ENCODE data around the gene RXFP4. TPM values are rescaled to one million over a fixed set of nuclear protein-coding genes. Genes with fewer than 3 reads are reported as not detected.

Gene RXFP4
- total RNA-seq, 1 donor from 2014 or later, result not detected

GRCh38 chr1:155973723-155974122, 32.3 kb downstream of the RXFP4 start:
- intact Hi-C loops (cut with DNase I), result no loop called here
- Histone ChIP-seq H3K4me3 (no peak overlapping the region), H3K27ac (peak overlapping the region; percentile 95), H3K27me3 (no peaks in the 10 kb centered on the region), H3K9me3 (no peaks in the 10 kb centered on the region), H3K4me1 (peaks cover 89% of the 10 kb centered on the region), H3K36me3 (peaks cover 0 to 5% of the 10 kb centered on the region in 2 donors)
- DNase-seq (ENCODE audit: extremely low spot score in 2 of 2), result no peak
- TF ChIP-seq POLR2A (IDR thresholded peaks at IDR 0.05) (no peak), POLR2AphosphoS5 (IDR thresholded peaks at IDR 0.05; ENCODE audit: insufficient read depth in 1 of 2, low read depth in 1 of 2) (no peak)
- TF ChIP-seq, protein P1, sequence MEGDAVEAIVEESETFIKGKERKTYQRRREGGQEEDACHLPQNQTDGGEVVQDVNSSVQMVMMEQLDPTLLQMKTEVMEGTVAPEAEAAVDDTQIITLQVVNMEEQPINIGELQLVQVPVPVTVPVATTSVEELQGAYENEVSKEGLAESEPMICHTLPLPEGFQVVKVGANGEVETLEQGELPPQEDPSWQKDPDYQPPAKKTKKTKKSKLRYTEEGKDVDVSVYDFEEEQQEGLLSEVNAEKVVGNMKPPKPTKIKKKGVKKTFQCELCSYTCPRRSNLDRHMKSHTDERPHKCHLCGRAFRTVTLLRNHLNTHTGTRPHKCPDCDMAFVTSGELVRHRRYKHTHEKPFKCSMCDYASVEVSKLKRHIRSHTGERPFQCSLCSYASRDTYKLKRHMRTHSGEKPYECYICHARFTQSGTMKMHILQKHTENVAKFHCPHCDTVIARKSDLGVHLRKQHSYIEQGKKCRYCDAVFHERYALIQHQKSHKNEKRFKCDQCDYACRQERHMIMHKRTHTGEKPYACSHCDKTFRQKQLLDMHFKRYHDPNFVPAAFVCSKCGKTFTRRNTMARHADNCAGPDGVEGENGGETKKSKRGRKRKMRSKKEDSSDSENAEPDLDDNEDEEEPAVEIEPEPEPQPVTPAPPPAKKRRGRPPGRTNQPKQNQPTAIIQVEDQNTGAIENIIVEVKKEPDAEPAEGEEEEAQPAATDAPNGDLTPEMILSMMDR (IDR thresholded peaks at IDR 0.05), result no peak

DNA sequence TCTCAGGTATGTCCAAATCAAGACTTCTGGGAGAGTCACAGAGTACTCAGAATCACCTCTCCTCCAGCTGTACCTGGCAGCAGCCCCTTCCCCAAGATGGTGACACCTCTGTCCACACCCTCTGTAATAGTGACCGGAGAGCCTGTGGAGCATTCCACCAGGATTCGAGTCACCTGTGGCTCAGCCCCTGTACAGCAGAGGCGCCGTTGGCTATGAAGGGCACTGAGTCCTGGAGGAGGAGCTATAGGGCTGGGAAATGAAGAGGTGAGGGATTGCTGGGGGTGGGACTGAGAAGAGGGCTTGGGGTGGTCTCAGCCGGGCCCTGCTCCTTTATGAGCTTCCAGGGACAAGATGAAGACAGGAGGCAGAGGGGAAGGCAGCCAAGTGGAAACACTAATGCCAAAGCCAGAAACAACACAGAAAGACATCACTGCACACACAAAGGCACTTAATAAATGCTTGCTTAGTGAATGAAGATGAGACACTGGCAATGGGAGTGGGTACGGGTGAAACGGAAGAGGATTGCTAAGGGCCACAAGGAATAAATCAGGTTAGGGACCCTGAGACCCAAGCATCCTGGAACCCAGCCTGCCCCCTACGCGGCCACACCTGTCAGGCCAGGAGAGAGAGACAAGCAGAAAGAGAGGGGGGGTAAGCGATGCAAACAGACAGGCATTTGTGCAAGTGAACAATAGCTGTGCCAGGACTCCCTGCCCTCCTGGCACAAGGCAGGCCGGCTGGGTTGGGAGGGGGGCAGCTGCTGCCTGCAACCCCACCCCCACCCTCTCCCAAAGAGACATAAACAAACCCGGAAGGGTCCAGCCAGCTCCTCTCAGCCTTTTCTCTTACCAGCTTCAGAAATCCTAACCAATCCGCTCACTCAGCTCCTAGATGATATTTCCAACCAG, 33.0 kb downstream of the RXFP4 start:
- H3K27ac ChIP-seq, result peak overlapping the region; percentile 95
- no peaks in the 10 kb centered on the region for H3K9me3 ChIP-seq
- no peaks in the 10 kb centered on the region for H3K36me3 ChIP-seq
- DNase-seq (ENCODE audit: extremely low spot score in 2 of 2), result no peak
- peak overlapping the region; percentile 85 to 87 for H3K4me3 ChIP-seq
- H3K4me1 ChIP-seq, result peaks cover 89% of the 10 kb centered on the region
- TF ChIP-seq POLR2A (IDR thresholded peaks at IDR 0.05) (no peak), POLR2AphosphoS5 (IDR thresholded peaks at IDR 0.05; ENCODE audit: insufficient read depth in 1 of 2, low read depth in 1 of 2) (no peak)
- TF ChIP-seq, protein P1 (IDR thresholded peaks at IDR 0.05), result no peak
- intact Hi-C loops (cut with DNase I), result no loop called here
- H3K27me3 ChIP-seq, result no peaks in the 10 kb centered on the region

- Histone ChIP-seq H3K27me3 (no peaks in the 10 kb centered on the region), H3K36me3 (no peaks in the 10 kb centered on the region), H3K4me1 (peaks cover 89% of the 10 kb centered on the region)
Measured at GRCh38 chr1:155975375-155976061, 34.1 kb downstream of the RXFP4 start.

DNA sequence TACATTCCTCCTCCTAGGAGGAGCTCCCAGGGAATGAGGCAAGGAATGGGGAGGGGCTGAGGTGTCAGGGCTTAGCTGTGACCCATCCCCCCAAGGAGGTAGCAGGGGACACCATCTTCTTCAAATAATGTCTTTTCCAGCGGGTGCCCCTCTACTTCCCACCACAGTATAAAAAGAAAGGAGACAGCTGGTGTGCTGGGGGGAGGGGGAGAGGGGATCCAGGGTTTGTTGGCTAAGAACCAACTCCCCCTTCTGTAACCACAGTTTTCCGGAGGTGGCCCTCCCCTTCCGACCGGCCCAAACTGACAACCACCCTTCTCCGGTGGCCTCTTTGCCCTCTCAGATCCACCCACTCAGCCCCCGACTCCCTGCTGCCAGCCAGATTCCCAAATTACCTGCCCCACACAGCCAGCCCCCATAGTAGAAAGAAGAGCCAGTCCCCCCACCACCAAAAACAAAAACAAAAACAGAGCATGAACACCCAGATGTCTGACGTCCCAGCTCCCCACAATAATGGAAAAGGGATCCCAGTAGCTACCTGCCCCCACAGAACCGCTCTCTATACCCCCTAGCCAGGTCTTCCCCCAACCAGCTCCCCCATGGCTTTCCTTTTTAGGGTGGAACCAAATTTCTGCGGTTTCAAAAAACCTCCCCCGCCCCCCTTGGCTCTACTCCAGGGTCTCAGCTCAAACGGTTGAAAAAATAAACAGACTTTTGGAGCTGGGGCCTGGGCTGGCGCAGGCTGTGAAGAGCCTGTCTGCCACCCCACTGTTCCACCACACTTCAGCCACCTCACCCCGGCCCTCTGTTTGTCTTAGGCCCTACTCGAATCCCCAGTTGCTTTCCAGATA, 34.8 kb downstream of the RXFP4 start:
- intact Hi-C loops (cut with DNase I), result no loop called here
- no peaks in the 10 kb centered on the region for H3K36me3 ChIP-seq
- H3K4me1 ChIP-seq, result peaks cover 89% of the 10 kb centered on the region
- H3K27me3 ChIP-seq, result no peaks in the 10 kb centered on the region
- H3K9me3 ChIP-seq, result no peaks in the 10 kb centered on the region
- H3K27ac ChIP-seq, result peak overlapping the region; percentile 95
- peak overlapping the region; percentile 85 to 87 for H3K4me3 ChIP-seq
- TF ChIP-seq POLR2AphosphoS5 (IDR thresholded peaks at IDR 0.05; ENCODE audit: insufficient read depth in 1 of 2, low read depth in 1 of 2) (peak in 1 of 2 donors; percentile 39), POLR2A (IDR thresholded peaks at IDR 0.05) (peak in 1 of 2 donors; percentile 27)
- TF ChIP-seq, protein P1 (IDR thresholded peaks at IDR 0.05), result no peak
- DNase-seq (ENCODE audit: extremely low spot score in 2 of 2), result no peak

More at GRCh38 chr1:155975375-155976061, 34.1 kb downstream of the RXFP4 start:
- Histone ChIP-seq H3K9me3 (no peaks in the 10 kb centered on the region), H3K27ac (peak overlapping the region; percentile 95), H3K4me3 (peak overlapping the region; percentile 85 to 87)
- no peak for DNase-seq (ENCODE audit: extremely low spot score in 2 of 2)
- TF ChIP-seq, protein P1 (IDR thresholded peaks at IDR 0.05), result no peak
- TF ChIP-seq POLR2AphosphoS5 (IDR thresholded peaks at IDR 0.05; ENCODE audit: insufficient read depth in 1 of 2, low read depth in 1 of 2), result no peak
- TF ChIP-seq POLR2A (IDR thresholded peaks at IDR 0.05), result no peak
- intact Hi-C loops (cut with DNase I), result no loop called here
